GM18517 (cell line): Measurements from ENCODE around the gene SDHB.

Source experiments
- ATAC-seq: cut with Tn5 transposase; IDR thresholded peaks from one replicate; pipeline ENCODE4 v1.9.1; 2021; ENCODE audit warnings: mild to moderate bottlenecking, moderate library complexity; ENCODE audit not compliant: unreplicated experiment

The SDHB gene

DNA sequence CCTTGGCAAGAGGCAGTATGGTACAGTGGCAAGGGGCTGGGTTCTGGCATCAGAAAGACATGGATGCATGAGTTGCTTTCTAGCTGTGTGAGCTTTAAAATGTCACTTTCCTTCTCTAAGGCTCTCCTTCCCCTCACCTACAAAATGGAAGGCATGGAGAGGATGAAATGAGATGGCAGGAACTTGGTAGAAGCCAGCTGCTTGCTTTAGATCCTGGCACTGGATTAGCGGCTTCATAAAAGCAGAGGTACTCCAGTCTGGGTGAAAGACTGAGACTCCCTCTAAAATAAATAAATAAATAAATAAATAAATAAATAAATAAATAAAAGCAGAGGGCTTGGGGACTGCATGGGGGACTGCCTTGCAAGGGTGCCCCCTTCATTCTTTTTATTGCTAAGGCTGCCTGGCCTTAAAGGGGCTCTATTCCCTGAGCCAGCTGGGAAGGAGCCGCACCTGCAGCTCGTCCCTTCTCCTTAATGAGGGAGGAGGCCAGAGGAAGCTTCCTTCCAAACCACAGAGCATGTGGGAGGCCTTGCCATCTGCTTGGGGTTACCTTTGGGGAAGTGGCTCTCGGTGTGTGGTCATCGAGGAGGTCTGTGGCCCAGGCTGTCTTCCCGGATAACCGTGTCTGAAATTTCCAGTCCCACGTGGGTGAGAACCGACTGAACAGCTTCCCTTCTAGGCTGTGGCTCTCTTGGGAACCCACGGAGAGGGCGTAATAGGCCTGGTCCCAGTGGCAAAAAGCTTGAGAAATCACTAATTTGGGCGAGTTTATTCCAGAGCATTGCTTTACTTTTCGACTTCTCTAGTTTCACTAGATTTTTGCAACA is 40.1 kb downstream of the SDHB start:
- no peak for ATAC-seq

DNA sequence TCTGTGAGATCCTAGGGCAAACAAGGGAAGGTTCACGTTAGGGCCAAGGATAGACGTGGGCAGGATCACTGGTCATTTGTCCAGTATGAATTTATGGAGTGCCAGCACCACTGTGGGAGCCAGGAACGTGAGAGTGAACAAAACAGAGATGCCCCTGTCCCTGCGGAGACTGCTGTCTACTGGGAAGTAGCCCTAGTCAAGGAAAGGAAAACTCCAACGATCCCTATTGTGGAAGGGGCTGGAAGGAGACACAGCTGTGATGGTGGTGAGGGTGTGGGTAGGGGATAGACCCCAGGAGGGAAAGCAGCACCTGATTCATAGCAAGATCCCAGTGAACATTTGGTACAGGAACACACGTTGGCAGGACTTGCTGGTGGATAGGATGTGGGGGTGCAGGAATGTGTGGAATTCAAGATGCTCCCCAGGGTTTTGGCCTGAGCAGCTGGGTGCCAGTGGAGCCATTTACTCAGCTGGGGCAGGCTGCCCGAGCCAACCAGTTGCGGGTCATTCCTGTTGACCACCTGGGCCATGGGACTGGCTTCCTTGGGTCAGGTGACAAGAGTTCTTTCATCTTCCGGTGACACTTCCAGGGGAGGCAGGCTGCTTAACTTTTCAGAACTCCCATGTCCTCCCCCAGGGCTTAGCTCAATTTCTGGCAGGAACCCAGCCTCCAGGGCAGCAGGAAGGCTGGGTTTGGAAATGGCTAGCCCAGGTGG is 40.9 kb downstream of the SDHB start:
- ATAC-seq: no peak

DNA sequence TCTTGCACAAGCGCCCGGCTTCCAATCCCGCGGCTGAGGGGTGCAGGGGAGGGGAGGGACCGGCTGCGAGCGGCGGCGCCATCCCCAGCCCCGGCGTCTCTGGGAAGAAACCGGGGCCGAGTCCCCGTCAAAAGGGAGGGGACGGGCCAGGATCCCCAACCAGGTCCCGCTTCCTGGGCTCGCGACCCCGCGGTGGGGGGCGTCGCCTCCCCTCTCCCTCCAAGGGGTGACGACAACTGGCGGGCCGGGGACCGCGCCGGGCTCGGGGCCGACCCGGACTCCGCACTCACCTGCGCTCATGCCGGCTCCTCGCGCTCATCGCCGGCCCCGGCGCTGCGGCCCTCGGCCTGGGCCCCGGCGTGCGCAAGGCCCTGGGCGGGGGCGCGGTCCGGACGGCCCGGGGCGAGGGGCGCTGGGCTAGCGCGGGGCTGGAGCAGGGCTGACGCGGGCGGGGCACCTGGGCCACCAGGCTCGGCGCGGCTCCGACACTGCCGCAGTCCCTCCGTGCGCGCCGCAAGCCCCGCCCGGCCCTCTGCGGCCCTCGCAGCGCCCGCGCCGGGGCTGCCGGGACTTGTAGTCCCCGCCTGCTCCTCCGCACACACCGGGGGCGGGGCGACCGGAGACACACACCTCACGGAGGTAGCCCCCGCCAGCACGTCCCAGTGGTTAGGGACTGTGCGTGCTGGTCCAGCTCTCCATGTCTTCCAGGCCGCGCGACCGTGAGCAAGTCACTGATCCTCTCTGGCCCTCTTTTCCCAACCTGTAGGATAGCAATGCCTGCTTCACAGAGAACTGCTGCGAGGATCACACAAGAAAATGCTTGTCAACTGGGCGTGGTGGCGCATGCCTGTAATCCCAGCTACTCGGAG is 42.2 kb downstream of the SDHB start, which contains the start of gene ATP13A2:
Gene ATP13A2 (minus strand): TSS at position 490 of the 869 bp plus-strand sequence. CDS start 190 bp downstream, at position 300.
- peak; percentile 83 for ATAC-seq

DNA sequence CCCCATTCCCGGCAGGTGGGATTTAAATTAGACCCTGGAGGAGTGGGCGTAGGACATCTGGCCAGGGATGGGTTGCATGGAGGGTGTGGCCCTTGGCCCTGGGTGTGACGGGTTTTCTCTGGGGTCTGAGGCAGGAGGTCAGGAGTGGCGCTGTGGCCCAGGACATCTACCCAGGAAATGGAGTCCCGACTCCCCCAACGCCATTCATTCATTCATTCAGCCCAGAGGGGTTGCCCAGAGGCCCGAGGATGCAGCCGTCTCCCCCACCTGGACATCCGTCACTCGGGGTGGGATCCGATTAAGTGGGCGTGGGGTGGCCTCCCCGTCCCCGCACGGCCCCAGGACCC is 42.8 kb downstream of the SDHB start:
- no peak for ATAC-seq

DNA sequence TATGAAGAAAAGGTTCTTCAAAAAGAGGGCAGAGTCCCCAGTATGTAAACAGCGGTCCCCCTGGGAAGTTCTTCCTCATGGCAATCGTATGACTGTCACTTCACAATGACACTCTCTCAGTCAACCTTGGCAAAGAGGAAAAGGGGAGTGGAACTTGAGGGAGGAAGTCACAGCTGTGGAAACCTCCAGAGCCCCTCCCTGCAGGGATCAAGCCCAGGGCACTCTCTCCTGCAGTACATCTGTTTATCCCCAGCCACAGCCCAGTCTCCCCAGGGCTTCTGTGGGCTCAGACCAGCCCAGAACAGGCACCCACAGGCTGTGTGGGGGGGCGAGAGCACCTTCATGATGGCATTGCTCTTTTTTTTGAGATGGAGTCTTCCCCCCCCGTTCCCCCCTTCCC is 44.1 kb downstream of the SDHB start:
- no peak for ATAC-seq

DNA sequence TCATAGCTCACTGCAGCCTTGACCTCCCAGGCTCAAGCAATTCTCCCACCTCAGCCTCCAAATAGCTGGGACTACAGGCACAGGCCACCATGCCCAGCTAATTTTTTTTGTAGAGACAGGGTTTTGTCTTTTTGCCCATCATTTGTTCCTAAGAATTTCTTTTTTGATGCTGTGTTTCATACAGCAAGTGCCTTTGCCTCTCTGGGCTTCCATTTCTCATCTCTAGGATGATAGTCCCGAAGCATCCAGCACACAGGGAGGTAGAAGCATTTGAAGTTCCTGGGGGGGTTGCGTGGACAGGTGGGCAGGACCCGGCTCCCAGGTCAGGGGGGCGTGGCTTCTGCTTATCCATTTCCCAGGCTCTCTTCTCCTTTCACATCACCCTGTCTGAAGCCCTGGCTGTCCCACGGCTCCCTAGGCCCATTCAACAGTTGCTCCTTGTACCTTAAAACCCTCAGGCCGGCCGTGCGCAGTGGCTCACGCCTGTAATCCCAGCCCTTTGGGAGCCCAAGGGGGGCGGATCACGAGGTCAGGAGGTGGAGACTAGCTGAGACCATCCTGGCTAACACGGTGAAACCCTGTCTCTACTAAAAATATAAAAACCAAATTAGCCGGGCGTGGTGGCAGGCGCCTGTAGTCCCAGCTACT is 45.5 kb downstream of the SDHB start:
- no peak for ATAC-seq

DNA sequence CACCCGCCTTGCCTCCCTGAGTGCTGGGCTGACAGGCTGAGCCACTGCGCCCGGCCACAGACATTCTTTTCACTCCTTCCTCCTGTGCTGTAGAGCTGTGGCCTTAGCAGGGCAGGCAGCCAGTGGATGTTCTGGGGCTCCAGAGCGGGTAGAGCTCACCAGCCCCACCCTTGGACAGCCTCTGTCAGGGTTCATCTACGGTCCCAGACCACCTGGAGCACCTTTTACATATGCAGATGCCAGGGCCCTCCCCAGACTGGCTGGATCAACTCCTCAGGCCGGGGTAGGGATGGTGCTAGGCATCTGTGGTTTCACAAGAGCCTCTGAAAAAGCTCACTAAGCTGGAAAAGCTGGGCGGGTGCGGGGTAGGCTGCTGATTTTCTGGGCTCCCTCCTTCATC is 46.7 kb downstream of the SDHB start:
- no peak for ATAC-seq

DNA sequence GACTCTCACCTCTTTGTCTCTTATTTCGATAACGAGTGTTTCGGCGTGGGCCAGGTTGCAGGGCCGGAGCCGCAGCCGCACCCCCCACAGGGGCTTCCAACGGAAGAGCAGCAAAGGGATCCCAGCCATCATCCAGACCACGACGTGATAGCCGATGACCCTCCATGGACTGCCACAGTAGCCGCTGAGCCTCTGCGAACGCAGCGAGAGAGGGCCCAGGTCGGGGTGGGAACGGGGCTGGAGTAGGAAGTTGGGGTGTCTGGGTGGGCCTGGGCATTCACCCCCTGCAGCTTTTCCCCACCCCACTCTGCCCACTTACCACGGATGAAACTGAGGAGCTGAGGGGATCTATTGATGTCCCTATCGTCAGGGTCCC is 48.5 kb downstream of the SDHB start:
- no peak for ATAC-seq

DNA sequence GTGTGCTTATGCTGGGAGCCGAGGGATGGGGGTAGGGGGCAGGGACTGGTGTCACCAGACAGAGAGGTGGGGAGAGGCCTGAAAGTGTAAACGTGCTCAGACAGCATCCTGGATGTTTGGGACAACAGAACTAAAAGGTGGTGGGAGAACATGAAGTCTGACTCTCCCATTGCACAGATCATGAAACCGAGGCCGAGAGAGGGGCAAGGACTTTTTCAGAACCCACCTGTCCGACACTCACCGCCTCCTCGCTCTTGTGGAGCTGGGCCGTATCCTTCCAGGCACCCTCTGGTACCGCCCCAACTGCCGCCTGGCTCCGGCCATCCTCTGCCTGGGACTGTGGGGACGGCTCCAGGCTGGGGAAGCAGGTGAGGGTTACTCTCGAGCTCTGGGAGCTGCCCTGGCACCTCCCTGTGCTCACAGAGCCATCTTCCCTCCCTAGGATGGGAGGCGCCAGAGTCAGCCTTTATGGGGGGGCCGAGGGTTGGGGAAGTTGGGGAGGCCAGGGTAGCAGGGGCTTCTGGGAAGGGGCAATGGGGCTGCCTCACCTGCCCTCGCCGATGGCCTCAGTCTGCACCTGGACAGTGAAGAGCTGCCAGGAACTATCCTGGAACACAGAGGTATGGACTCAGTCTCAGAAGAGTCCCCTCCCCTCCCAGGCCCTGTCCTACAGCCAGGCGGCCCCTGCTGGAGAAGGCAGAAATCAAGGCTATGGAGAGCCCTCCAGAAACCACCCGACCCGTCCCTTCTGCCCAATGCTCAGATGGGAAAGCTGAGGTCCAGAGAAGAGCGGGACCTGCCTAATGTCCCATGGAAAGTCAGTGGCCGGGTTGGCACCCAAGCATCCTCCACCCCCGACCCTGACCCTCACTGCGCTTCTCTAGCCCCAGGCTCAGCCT is 49.1 kb downstream of the SDHB start:
- no peak for ATAC-seq

DNA sequence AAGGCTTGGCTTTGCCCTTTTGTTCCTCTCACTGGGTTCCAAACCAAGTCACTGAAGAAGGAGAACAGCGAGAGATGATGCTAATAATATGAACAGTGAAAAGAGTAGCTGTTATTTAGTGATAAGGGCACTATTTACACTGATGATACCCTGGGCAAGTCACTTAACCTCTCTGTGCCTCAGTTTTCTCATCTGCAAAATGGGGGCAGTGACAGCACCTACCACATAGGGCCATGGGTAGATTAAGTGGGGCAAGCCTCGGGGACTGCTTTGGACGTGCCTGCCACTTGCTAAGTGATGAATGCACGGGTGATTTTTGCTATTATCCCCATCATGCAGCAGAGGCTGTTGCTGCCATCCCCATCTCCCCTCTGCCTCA is 51.3 kb downstream of the SDHB start:
- no peak for ATAC-seq

DNA sequence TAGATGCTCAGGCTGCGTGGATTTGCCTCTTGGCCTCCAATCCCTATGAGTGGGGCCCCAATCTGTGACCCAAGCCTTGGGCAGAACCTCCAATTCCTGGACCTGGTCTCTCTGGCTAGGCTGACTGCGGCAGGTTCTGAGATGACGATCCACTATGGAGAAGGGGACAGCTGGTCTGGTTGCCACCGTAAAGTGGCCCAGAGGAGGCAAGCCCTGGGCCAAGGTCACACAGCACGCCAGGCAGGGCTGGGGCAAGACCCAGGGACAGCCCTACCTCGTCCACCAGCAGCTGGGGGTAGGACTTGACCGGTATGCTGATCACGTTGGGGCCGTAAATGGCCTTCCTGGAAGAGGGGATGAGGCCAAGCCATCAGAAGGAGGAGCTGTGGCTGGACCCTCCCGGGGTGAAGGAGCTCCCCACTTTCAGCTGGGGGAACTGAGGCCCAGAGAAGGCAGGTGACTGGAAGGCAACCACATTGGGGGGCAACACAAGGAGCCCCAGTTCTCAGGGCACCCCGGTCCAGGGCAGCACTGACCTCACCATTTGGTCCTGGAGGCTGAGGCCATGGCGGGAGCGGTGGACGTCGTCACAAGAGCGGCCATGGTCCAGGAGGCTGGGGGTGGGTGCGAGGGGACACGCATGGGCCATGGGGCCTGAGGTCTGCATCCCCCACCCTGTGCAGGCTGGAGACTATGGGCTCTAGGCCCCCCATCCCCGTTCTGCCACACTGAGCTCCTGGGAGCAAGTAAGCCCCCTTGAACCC is 51.9 kb downstream of the SDHB start:
- ATAC-seq: no peak

DNA sequence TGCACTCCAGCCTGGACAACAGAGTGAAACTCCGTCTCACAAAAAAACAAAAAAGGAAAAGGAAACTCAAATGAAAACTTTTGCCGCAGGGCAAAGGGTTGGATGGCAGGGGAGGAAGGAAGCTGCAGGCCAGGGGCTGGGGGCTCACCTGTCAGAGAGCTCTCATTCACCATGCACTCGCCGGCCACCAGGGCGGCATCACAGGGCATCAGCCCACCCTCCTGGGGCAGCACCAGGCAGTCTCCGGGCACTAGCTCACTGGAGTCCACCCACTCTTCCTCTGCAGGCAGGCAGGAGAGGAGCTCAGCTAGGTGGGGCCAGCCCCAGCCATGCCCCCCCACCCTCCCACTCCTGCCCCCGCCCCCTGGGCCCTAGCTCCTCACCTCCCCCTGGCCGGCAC is 54.0 kb downstream of the SDHB start:
- ATAC-seq: no peak

DNA sequence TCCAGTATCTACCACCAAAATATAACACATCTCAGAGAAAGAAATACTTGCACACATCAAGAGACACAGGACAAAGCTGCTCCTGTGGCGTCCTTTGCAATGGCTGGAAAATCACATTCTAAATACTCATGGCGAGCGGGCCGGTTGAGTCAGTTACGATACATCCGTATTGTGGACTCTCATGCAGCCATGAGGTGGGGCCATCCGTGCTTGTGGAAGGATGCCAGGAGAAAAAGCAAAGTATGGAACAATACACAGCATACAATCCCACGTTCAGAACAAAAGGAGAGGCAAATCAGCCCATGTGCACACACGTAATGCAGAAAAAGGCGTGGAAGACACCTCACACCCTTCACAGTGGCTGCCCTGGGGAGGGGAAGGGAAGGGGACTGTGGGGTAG is 55.2 kb downstream of the SDHB start:
- no peak for ATAC-seq

DNA sequence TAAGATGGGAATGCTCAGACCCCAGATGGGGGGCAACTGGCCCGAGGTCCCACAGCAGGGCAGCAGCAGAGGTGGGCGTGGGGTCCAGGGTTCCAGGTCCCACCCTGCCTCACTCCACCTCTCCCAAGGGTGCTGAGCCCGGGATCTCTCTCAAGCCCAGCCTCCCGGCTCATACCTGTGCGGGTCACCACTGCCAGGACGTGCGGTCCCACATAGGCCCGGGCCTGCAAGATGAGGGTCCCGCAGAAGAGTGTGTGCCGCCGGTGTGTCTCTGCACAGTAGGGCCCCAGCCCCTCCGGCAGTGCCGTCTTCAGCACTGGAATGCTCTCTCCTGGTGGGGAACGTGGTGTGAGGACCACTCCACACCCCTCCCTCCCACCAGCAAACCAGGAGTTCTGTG is 57.0 kb downstream of the SDHB start:
- no peak for ATAC-seq

DNA sequence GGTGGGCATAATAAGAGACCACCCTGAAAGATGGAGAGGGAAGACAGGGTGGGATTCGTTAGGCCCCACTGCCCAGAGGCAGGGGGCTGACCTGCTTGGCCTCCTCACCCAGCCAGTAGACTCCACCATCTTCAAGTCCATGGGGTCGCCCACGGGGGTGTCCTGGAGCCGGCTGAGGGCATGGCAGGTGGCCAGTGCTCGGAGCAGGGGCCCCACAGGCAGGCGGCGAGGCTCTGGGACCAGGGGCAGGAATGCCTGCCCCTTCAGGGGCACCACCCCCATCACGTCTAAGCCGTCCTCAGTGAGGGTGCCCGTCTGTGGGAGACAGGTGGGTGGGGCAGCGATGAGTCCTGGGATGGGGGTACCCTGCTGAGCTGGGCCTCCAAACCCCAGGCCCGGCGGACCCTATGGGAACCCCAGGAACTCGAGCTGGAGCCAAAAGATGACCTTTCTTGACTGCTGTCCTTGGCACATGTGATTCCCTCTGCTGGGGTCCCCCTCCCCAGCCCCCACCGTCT is 60.3 kb downstream of the SDHB start:
- no peak for ATAC-seq

DNA sequence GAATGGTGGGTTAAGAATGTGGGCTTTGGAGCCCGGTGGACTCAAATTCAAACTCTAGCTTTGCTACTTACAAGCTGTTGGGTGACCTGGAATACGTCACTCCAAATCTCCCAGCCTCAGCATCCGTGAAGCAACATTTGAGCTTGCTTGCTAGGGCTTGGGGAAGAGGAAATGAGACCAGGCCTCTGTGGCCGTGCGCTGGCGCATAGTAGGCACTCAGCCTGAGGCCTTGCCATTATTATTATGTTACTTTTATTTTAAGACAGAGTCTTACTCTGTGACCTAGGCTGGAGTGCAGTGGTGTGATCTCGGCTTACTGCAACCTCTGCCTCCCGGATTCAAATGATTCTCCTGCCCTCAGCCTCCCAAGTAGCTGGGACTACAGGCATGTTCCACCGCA is 61.2 kb downstream of the SDHB start:
- no peak for ATAC-seq

DNA sequence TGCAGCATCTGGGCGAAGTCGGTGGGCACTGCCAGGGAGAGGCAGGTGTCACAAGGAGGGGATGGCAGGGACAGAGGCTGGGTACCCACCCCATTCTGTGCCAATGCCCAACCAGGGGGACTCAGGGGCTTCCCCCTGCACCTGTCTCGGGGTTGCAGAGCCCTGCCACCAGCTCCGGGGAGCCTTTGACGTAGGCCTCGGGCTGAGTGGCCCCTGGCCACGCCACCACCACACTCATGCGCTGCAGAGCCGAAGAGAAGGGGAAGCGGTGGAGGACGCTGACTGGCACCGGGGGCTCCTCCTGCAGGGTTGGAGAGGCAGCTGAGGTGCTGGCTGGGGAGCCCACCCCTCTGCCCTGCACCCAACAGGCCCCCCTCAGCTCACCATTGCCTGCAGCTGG is 61.7 kb downstream of the SDHB start:
- no peak for ATAC-seq

DNA sequence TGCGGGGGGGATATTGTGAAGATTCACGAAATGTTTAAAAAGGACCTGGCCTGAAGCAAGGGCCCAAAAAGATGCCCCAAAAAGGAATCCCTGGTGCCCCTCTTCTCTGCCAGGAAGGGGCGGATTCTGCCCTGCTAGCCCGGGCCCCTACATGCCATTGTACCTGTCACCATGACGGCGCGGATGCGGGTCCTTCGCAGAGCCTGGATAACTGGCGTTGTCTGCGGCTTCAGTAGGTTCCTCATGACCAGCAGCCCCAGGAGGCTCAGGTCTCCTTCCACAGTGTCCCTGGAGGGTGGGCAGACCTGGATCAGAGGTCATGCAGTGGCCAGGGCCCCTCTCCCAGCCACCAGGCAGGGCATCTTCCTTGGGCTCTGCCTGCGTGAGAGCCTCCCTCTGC is 62.3 kb downstream of the SDHB start:
- no peak for ATAC-seq
